ENCODE data around the gene XPNPEP1. TPM values are rescaled to one million over a fixed set of nuclear protein-coding genes. Genes with fewer than 3 reads are reported as not detected.

The XPNPEP1 gene
- total RNA-seq, 1 donor from 2014 or later = 80.6 TPM

DNA sequence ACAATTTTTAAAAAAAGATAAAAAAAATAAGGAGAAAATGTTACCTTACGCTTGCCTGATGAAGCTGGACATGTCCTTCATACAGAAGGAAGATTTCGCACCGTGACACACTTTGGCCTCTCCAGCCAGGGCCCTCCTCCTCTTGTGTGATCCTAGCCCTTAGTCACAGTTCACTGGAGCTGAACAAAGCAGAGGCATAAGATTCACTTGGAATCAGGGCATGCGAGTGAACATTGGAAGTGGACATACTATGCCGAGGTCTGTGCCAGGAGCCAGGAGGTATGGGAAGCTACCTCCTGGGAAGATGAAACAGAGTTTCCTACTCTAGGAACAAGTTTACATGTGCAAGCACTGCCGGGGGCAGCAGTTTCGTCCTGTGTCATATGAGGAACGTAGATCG lies 91.5 kb downstream of the XPNPEP1 start:
- TF ChIP-seq, protein P1, sequence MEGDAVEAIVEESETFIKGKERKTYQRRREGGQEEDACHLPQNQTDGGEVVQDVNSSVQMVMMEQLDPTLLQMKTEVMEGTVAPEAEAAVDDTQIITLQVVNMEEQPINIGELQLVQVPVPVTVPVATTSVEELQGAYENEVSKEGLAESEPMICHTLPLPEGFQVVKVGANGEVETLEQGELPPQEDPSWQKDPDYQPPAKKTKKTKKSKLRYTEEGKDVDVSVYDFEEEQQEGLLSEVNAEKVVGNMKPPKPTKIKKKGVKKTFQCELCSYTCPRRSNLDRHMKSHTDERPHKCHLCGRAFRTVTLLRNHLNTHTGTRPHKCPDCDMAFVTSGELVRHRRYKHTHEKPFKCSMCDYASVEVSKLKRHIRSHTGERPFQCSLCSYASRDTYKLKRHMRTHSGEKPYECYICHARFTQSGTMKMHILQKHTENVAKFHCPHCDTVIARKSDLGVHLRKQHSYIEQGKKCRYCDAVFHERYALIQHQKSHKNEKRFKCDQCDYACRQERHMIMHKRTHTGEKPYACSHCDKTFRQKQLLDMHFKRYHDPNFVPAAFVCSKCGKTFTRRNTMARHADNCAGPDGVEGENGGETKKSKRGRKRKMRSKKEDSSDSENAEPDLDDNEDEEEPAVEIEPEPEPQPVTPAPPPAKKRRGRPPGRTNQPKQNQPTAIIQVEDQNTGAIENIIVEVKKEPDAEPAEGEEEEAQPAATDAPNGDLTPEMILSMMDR (IDR thresholded peaks at IDR 0.05) = no peak
- H3K4me1 Mint-ChIP-seq (ENCODE audit: low read depth) = no peaks in the 10 kb centered on the region
- H3K4me3 Mint-ChIP-seq (ENCODE audit: unreplicated experiment) = no peak overlapping the region
- H3K9me3 Mint-ChIP-seq (ENCODE audit: low read depth) = peaks cover 3% of the 10 kb centered on the region
- no peaks in the 10 kb centered on the region for H3K36me3 Mint-ChIP-seq (ENCODE audit: low read depth)
- H3K27ac Mint-ChIP-seq (ENCODE audit: unreplicated experiment) = no peak overlapping the region
- DNase-seq (ENCODE audit: low spot score) = no peak
- peaks cover 15% of the 10 kb centered on the region for H3K27me3 Mint-ChIP-seq (ENCODE audit: low read depth)

DNA sequence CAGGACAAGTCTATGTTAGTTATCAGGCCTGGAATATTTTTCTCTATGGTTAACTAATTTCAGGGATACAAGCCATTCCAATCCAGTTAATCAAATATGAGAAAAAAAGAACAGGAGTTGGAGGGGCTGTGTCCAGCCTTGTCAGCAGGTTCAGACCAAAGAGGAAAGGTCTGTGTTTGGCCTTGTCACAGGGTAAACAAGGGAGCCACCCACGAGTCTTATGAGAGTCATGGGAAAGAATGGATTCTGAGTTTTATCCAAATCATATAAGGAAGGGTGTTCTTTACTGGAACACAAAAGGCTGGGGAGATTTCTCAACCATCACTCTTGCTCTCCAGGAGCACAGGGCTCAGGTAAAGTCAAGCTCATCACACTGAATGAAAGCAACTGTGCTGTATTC lies 99.1 kb downstream of the XPNPEP1 start:
- Mint-ChIP-seq H3K27me3 (ENCODE audit: low read depth) (peaks cover 5% of the 10 kb centered on the region), H3K36me3 (ENCODE audit: low read depth) (no peaks in the 10 kb centered on the region), H3K27ac (ENCODE audit: unreplicated experiment) (no peak overlapping the region), H3K9me3 (ENCODE audit: low read depth) (peaks cover 3% of the 10 kb centered on the region), H3K4me1 (ENCODE audit: low read depth) (no peaks in the 10 kb centered on the region), H3K4me3 (ENCODE audit: unreplicated experiment) (no peak overlapping the region)
- DNase-seq (ENCODE audit: low spot score) = no peak
- TF ChIP-seq, protein P1 (IDR thresholded peaks at IDR 0.05) = no peak

DNA sequence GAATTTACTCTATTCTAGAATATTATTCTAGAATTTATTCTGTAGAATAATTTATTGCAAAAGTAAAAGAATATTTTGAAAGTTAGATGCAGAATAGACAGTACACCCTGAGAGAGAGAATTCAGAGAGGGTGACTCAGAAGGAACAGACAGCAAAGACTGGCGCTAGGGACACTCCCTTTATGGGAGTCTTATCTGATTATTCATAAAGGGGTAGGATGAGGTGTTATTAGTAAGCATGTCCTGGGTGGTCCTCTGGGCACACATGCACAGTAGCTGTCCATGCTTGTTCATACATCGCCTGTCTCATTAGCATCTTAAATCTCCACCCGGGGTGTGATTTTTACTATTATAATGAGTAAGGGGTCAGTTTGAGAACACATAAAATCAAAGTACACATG lies 100.1 kb downstream of the XPNPEP1 start:
- H3K4me1 Mint-ChIP-seq (ENCODE audit: low read depth) = no peaks in the 10 kb centered on the region
- DNase-seq (ENCODE audit: low spot score) = no peak
- H3K27me3 Mint-ChIP-seq (ENCODE audit: low read depth) = peaks cover 4% of the 10 kb centered on the region
- no peak overlapping the region for H3K27ac Mint-ChIP-seq (ENCODE audit: unreplicated experiment)
- TF ChIP-seq, protein P1 (IDR thresholded peaks at IDR 0.05) = no peak
- peaks cover under 1% of the 10 kb centered on the region for H3K9me3 Mint-ChIP-seq (ENCODE audit: low read depth)
- H3K4me3 Mint-ChIP-seq (ENCODE audit: unreplicated experiment) = no peak overlapping the region
- no peaks in the 10 kb centered on the region for H3K36me3 Mint-ChIP-seq (ENCODE audit: low read depth)

DNA sequence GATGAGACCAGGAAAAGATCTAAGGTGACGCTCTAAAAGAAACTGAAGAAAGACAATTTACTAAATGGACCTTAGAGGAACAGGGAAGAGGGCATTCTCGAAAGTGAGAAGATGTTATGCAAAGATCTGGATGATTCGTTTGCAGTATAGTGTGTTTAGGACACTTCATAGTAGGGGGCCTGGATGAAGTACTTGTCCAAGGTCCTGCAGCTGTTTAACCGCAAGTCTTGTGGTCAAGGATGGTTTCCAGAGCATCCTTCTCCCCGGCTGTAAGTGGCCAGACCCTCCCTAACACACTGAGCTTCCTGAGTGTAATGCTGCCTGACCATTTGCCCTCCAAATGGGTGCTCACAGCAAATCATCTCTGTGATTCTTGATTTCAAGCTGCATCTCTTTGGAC lies 101.6 kb downstream of the XPNPEP1 start:
- H3K27ac Mint-ChIP-seq (ENCODE audit: unreplicated experiment) = no peak overlapping the region
- H3K4me3 Mint-ChIP-seq (ENCODE audit: unreplicated experiment) = no peak overlapping the region
- no peaks in the 10 kb centered on the region for H3K36me3 Mint-ChIP-seq (ENCODE audit: low read depth)
- TF ChIP-seq, protein P1 (IDR thresholded peaks at IDR 0.05) = no peak
- no peak for DNase-seq (ENCODE audit: low spot score)
- peaks cover 4% of the 10 kb centered on the region for H3K27me3 Mint-ChIP-seq (ENCODE audit: low read depth)
- no peaks in the 10 kb centered on the region for H3K4me1 Mint-ChIP-seq (ENCODE audit: low read depth)
- no peaks in the 10 kb centered on the region for H3K9me3 Mint-ChIP-seq (ENCODE audit: low read depth)

DNA sequence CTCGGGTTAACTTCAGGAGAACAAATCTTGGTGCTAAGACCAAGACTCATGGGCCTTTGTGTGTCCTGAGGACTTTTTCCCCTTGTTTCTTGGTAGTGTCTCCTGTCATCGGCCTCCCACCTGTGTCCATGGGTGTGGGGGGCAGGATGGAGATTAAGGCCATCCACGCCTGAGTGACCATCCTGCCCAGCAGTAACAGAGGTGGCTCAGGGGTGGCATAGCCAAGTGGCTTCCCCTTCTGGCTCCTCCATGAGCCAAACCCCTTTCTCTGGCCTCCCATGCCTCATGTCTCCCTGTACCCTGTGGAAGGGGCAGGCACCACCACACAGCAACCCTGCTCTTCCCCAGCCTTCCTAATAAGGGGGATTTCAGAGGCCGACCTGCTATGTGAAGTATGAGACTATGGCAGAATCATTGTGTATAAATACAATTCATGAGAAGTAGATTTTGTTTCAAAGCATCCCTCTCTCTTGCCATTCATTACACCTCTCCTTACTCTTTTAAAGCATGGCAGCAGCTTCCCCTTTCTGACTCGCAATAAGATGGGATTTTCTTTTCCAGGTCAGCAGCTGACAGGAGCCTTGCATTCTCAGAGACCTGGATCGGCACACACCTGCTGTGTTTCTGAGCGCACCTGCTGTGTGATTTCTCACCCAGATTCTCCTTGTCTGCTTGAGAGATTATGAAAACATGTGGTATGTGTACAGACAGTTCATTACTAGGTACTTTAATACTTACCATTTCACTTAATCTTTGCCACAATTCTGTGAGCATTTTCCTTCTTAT lies 102.5 kb downstream of the XPNPEP1 start:
- TF ChIP-seq, protein P1 (IDR thresholded peaks at IDR 0.05) = no peak
- no peaks in the 10 kb centered on the region for H3K36me3 Mint-ChIP-seq (ENCODE audit: low read depth)
- DNase-seq (ENCODE audit: low spot score) = no peak
- peaks cover 4% of the 10 kb centered on the region for H3K27me3 Mint-ChIP-seq (ENCODE audit: low read depth)
- H3K9me3 Mint-ChIP-seq (ENCODE audit: low read depth) = no peaks in the 10 kb centered on the region
- H3K27ac Mint-ChIP-seq (ENCODE audit: unreplicated experiment) = no peak overlapping the region
- H3K4me3 Mint-ChIP-seq (ENCODE audit: unreplicated experiment) = no peak overlapping the region
- no peaks in the 10 kb centered on the region for H3K4me1 Mint-ChIP-seq (ENCODE audit: low read depth)
